ENCODE data around the gene PIGU.
"Not testable (repeated sequence)": the region's sequence is repeated elsewhere in the genome, so short reads cannot be mapped to it uniquely, and the experiment has no call there.

The PIGU gene

GRCh38 chr20:34529742-34530141 lies 147.2 kb downstream of the PIGU start:
- no peak for DNase-seq

GRCh38 chr20:34528921-34529297 lies 148.0 kb downstream of the PIGU start:
- DNase-seq = no peak

GRCh38 chr20:34527016-34527415 lies 149.9 kb downstream of the PIGU start:
- DNase-seq = no peak

GRCh38 chr20:34526466-34526865 lies 150.4 kb downstream of the PIGU start:
- no peak for DNase-seq

GRCh38 chr20:34525709-34526416 lies 151.0 kb downstream of the PIGU start:
- no peak for DNase-seq

GRCh38 chr20:34525342-34525708 lies 151.6 kb downstream of the PIGU start:
- DNase-seq = no peak

- no peak for DNase-seq
Measured at GRCh38 chr20:34524426-34524825, 152.5 kb downstream of the PIGU start.

GRCh38 chr20:34522969-34523871 lies 153.7 kb downstream of the PIGU start:
- peak; percentile 44 for DNase-seq

- DNase-seq = not testable (repeated sequence)
Measured at GRCh38 chr20:34519841-34520240, 157.1 kb downstream of the PIGU start.

GRCh38 chr20:34518863-34519262 lies 158.0 kb downstream of the PIGU start:
- not testable (repeated sequence) for DNase-seq

- no peak for DNase-seq
Measured at GRCh38 chr20:34517114-34517505, 159.8 kb downstream of the PIGU start.

GRCh38 chr20:34516247-34517113 lies 160.4 kb downstream of the PIGU start, which contains the start of gene DYNLRB1:
TSS of gene DYNLRB1 (plus strand) at chr20:34516422. CDS start at chr20:34516459, 37 bp downstream.
- DNase-seq = peak; percentile 90

GRCh38 chr20:34515484-34516246 lies 161.2 kb downstream of the PIGU start:
- peak; percentile 73 for DNase-seq

- no peak for DNase-seq
Measured at GRCh38 chr20:34514897-34515483, 161.9 kb downstream of the PIGU start.

GRCh38 chr20:34514034-34514433 lies 162.9 kb downstream of the PIGU start:
- not testable (repeated sequence) for DNase-seq

- DNase-seq = no peak
Measured at GRCh38 chr20:34512955-34513419, 163.9 kb downstream of the PIGU start.

- no peak for DNase-seq
Measured at GRCh38 chr20:34512266-34512954, 164.5 kb downstream of the PIGU start.

GRCh38 chr20:34511891-34512265 lies 165.0 kb downstream of the PIGU start:
- no peak for DNase-seq

- DNase-seq = no peak
Measured at GRCh38 chr20:34510575-34510974, 166.3 kb downstream of the PIGU start.

Measured in NCI-H510A (cell line).